ENCODE results near the gene USH2A.

DNA sequence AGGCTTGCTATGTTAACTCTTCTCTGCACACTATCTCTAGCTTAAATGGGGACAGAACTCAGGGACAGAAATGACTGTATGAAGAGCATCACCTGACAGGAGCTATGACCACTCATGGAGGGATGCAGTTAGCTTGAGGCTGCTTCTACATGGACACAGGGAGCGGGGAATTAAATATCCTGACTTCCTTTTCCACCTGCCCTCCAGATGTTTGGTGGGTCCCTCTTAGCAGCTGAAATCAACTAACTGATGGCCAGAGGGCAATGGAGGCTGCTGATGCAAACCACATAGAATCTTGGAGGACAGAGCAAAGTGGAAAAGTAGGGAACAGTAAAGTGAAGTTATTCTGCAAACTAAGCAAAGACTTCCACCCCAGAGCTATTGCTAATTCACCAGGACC, 214.1 kb downstream of the USH2A start:
- TF ChIP-seq, protein P1, sequence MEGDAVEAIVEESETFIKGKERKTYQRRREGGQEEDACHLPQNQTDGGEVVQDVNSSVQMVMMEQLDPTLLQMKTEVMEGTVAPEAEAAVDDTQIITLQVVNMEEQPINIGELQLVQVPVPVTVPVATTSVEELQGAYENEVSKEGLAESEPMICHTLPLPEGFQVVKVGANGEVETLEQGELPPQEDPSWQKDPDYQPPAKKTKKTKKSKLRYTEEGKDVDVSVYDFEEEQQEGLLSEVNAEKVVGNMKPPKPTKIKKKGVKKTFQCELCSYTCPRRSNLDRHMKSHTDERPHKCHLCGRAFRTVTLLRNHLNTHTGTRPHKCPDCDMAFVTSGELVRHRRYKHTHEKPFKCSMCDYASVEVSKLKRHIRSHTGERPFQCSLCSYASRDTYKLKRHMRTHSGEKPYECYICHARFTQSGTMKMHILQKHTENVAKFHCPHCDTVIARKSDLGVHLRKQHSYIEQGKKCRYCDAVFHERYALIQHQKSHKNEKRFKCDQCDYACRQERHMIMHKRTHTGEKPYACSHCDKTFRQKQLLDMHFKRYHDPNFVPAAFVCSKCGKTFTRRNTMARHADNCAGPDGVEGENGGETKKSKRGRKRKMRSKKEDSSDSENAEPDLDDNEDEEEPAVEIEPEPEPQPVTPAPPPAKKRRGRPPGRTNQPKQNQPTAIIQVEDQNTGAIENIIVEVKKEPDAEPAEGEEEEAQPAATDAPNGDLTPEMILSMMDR (conservative IDR thresholded peaks at IDR 0.05; ENCODE audit: low read length) = no peak
- TF ChIP-seq EZH2phosphoT487 (IDR thresholded peaks at IDR 0.05; ENCODE audit: borderline replicate concordance) = no peak
